Effector CD4-positive, alpha-beta T cell (primary cell): ENCODE results near the gene CENPV.

ENCODE experiments used
- DNase-seq: peaks from one replicate; pipeline ENCODE4 v3.0.0-alpha.2; 2020

The CENPV gene

GRCh38 chr17:16358394-16358793 lies 5.1 kb upstream of the CENPV start:
- DNase-seq = no peak

GRCh38 chr17:16354585-16354984 lies 1.3 kb upstream of the CENPV start:
- DNase-seq = no peak

GRCh38 chr17:16352667-16353316 lies 477 bp downstream of the CENPV start:
- DNase-seq = peak; percentile 9

GRCh38 chr17:16352303-16352666 lies 984 bp downstream of the CENPV start:
- DNase-seq = peak; percentile 4

GRCh38 chr17:16351831-16352230 lies 1.4 kb downstream of the CENPV start:
- DNase-seq = no peak

- no peak for DNase-seq
These were observed 3.8 kb downstream of the CENPV start for GRCh38 chr17:16349431-16349830.

- DNase-seq = no peak
These were observed 4.7 kb downstream of the CENPV start for GRCh38 chr17:16348586-16348985.

- DNase-seq = no peak
These were observed 6.5 kb downstream of the CENPV start for GRCh38 chr17:16346721-16347271.

- DNase-seq = no peak
These were observed 7.7 kb downstream of the CENPV start for GRCh38 chr17:16345565-16345964.

GRCh38 chr17:16343569-16343968 lies 9.7 kb downstream of the CENPV start:
- DNase-seq = no peak

GRCh38 chr17:16342979-16343378 lies 10.3 kb downstream of the CENPV start:
- DNase-seq = no peak

- no peak for DNase-seq
These were observed 13.3 kb downstream of the CENPV start for GRCh38 chr17:16339959-16340358.

GRCh38 chr17:16339402-16339801 lies 13.9 kb downstream of the CENPV start:
- DNase-seq = no peak

GRCh38 chr17:16338391-16338790 lies 14.9 kb downstream of the CENPV start:
- DNase-seq = no peak

GRCh38 chr17:16329519-16330271 lies 23.6 kb downstream of the CENPV start:
- DNase-seq = no peak

- DNase-seq = no peak
These were observed 24.3 kb downstream of the CENPV start for GRCh38 chr17:16328997-16329396.

- DNase-seq = no peak
These were observed 26.3 kb downstream of the CENPV start for GRCh38 chr17:16327018-16327417.

- no peak for DNase-seq
These were observed 27.3 kb downstream of the CENPV start for GRCh38 chr17:16325964-16326363.

GRCh38 chr17:16322636-16323035 lies 30.6 kb downstream of the CENPV start:
- DNase-seq = no peak

GRCh38 chr17:16319969-16320368 lies 33.3 kb downstream of the CENPV start:
- DNase-seq = no peak

- no peak for DNase-seq
These were observed 38.4 kb downstream of the CENPV start for GRCh38 chr17:16314859-16315258.

- DNase-seq = no peak
These were observed 39.1 kb downstream of the CENPV start for GRCh38 chr17:16314189-16314588.

GRCh38 chr17:16313139-16314090 lies 39.9 kb downstream of the CENPV start:
- DNase-seq = no peak
